Measurements from ENCODE around the gene TM2D1.
A peak's percentile ranks its signal among the peaks of the same experiment; 100 is the strongest.

The TM2D1 gene

DNA sequence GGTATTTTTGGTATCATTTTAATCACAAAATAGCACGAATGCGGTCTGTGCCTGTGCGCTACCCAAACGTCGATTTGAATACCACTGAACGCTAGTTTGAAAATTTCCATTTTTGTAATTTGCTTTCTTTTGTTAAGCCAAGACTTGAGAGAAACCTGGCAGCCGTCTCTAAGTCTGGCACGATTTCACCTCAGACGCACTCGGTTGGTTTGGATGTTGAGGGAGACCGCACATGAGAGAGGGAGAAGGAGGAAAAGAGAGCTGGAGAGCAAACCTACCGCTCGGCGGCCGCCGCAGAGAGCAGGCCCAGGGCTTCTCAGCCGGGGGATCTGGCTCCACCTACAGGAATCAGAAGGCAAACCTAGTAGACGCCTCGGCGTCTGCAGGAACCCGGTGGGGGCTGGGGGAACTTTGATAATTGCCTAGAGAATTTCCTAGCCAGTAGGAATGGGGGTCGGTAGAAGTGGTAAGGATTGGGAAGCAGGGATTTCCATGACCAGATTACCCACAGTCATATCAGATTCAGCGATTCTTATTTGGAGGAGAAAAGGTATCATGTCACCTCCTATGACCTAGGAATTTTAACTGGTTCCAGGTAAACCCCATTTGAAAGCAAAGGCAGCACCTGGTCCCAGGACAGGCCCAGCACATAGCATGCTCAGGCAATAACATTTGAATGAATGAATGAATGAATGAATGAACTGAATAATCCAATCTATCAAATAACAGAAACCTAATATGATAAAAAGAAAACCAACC lies 83.2 kb downstream of the TM2D1 start:
- no peak overlapping the region for H3K9ac ChIP-seq (ENCODE audit: low read depth, low read length)
- 30% methylated on average over 21 of the region's 23 CpGs for WGBS
- H3K4me3 ChIP-seq (ENCODE audit: low read length) = 0 out of 2 replicates have a peak overlapping the region, but pooled peaks have one; percentile 4
- no peak overlapping the region for H3K27ac ChIP-seq (ENCODE audit: low read depth, low read length)
- H3K27me3 ChIP-seq (ENCODE audit: insufficient read depth, low read length) = peaks cover 5% of the 10 kb centered on the region; the same call in 1 of the 2 replicates
- no peaks in the 10 kb centered on the region for H3K36me3 ChIP-seq (ENCODE audit: insufficient read depth, low read length)
- H3K9me3 ChIP-seq (ENCODE audit: insufficient read depth, low read depth, low read length) = no peaks in the 10 kb centered on the region
- peaks cover 17% of the 10 kb centered on the region; the same call in 1 of the 2 replicates for H3K4me1 ChIP-seq (ENCODE audit: insufficient read depth, low read length)

DNA sequence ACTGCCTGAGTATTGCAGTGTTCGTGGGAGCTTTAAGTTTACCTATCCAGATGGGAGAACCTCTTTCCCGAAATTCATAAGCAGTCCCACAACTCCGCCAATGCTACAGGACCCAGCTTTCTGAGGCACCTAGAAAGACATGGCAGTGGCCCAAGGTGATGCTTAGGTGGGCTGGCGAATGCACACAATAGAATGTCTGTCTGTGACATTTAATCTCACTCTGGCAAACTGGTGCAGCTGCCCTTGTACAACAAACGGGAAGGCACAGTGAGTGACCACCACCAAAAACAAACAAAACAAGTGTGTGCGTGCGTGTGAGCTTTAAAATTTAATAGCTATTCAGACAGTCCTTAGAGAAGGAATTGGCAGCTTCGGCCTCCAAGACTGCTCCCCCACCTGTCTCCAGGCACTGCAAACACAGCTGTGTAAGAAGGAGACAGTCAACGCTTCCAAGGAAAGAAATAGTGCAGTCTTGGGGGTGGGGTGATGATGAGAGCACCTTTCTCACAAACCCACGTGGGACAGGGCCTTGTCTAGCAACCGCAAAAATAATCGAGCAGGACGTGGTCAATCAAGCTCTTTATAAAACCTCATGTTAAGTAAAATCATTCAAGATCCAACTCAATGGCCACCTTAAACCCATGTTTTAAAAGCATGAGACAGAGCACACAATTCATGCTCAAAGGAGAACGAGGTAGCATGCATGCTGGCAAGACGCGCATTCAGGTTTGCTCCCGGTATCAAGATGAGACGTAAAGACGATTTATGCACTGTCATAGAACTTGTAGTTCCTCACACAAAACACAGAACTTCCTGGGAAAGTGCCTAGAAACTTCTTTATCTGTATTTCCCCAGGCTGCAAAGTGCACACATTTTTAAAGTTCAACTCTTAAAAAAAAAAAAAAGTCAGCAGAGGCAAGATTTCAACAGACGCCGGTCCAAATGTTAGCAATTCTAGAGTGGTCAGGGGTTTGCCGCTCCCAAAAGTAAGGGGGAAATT lies 84.1 kb downstream of the TM2D1 start:
- H3K36me3 ChIP-seq (ENCODE audit: insufficient read depth, low read length) = no peaks in the 10 kb centered on the region
- H3K27me3 ChIP-seq (ENCODE audit: insufficient read depth, low read length) = peaks cover 5% of the 10 kb centered on the region; the same call in 1 of the 2 replicates
- no peak overlapping the region for H3K27ac ChIP-seq (ENCODE audit: low read depth, low read length)
- H3K4me3 ChIP-seq (ENCODE audit: low read length) = no peak overlapping the region
- H3K9me3 ChIP-seq (ENCODE audit: insufficient read depth, low read depth, low read length) = no peaks in the 10 kb centered on the region
- 94% methylated on average over 22 of the region's 22 CpGs for WGBS
- peaks cover 20% of the 10 kb centered on the region; the same call in 1 of the 2 replicates for H3K4me1 ChIP-seq (ENCODE audit: insufficient read depth, low read length)
- no peak overlapping the region for H3K9ac ChIP-seq (ENCODE audit: low read depth, low read length)

DNA sequence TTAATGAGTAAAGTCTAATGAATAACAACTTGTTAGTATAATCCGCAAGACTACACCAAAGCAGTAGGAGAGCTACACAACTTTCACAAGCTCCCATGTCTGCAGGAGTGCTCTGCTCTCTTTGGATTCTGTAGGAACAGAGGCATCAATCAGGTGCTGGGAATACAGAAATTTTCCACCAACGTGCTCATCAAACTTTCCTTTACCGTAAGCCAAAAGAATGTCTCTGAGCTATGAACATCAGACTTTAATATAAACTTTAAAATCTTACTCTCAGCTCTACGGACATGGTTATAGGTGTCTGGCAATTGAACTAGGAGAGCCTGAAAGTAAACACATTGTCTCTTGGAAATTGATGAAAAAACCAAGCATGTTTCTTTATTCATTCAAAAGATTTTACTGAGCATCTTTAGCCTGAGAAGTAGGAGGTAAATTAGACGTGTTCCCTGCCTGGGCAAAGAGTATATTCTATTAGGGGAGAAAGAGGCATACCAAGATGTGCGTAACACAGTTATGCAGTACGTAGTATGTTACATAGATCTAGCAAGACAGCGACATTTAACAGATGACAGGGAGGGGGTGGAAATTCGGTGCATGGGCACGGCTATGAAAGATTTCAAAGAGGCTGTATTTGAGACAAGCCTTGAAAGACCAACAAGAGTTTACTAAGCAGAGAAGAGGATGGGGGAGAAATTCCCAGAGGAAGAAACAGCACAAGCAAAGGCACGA lies 85.2 kb downstream of the TM2D1 start:
- H3K4me3 ChIP-seq (ENCODE audit: low read length) = no peak overlapping the region
- H3K9ac ChIP-seq (ENCODE audit: low read depth, low read length) = no peak overlapping the region
- 92% methylated on average over 11 of the region's 11 CpGs for WGBS
- H3K36me3 ChIP-seq (ENCODE audit: insufficient read depth, low read length) = no peaks in the 10 kb centered on the region
- H3K27me3 ChIP-seq (ENCODE audit: insufficient read depth, low read length) = peaks cover 5% of the 10 kb centered on the region; the same call in 1 of the 2 replicates
- no peaks in the 10 kb centered on the region for H3K9me3 ChIP-seq (ENCODE audit: insufficient read depth, low read depth, low read length)
- H3K4me1 ChIP-seq (ENCODE audit: insufficient read depth, low read length) = peaks cover 20% of the 10 kb centered on the region; the same call in 1 of the 2 replicates
- no peak overlapping the region for H3K27ac ChIP-seq (ENCODE audit: low read depth, low read length)

DNA sequence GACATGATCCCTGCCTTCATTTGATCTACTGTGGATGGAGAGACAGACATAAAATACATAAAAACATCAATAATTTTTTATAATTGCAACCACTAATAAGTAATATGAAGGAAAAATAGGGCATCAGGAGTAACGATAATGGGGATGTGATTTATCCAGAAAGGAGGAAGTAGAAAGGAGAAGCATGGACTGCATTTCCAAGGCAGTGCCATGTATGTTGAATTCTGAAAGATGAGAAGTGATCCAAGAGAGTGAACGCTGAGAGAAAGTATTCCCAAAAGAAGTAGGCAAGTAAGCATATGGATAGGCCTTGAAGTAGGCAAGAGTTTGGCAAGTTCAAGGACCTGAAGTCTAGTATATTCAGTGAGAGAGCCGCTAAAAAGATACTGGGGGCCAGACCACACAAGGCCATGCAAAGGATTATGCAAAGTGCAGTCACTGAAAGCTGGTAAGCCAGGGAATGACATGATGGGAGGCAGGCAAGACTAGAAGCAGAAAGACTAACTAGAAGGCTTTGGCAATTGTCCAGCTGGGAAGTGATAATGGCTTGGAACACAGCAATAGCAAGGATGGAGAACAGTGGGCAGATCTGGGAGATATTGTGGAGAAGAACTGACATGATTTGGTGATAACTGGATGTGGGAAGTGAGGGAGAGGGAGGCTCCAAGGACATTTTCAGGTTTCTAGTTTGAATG lies 85.9 kb downstream of the TM2D1 start:
- H3K36me3 ChIP-seq (ENCODE audit: insufficient read depth, low read length) = no peaks in the 10 kb centered on the region
- WGBS = 85% methylated on average over 3 of the region's 3 CpGs
- H3K9me3 ChIP-seq (ENCODE audit: insufficient read depth, low read depth, low read length) = no peaks in the 10 kb centered on the region
- H3K27ac ChIP-seq (ENCODE audit: low read depth, low read length) = no peak overlapping the region
- H3K4me1 ChIP-seq (ENCODE audit: insufficient read depth, low read length) = peaks cover 20% of the 10 kb centered on the region; the same call in 1 of the 2 replicates
- H3K9ac ChIP-seq (ENCODE audit: low read depth, low read length) = no peak overlapping the region
- H3K4me3 ChIP-seq (ENCODE audit: low read length) = no peak overlapping the region
- H3K27me3 ChIP-seq (ENCODE audit: insufficient read depth, low read length) = peaks cover 5% of the 10 kb centered on the region; the same call in 1 of the 2 replicates

DNA sequence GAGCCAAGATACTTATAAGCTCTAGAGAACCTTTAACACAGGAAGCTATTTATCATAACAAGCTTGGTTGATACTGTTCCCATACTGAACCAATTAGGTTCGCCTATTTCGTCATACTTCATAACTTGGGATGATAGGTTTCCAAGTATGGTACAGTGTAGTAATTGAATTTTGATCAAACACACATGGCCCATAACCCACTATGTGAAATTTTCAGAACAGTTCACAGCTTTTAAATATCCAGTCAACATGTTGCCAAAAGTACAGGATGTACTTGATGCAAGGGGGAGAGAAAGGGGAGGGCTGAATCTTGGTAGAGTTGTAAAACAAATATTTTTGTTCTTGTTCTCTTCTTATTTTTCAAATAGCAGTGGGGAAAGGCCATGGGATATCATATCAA lies 86.6 kb downstream of the TM2D1 start:
- Histone ChIP-seq H3K4me3 (ENCODE audit: low read length) (no peak overlapping the region), H3K27me3 (ENCODE audit: insufficient read depth, low read length) (peaks cover 5% of the 10 kb centered on the region; the same call in 1 of the 2 replicates), H3K9ac (ENCODE audit: low read depth, low read length) (no peak overlapping the region), H3K27ac (ENCODE audit: low read depth, low read length) (no peak overlapping the region), H3K36me3 (ENCODE audit: insufficient read depth, low read length) (no peaks in the 10 kb centered on the region), H3K9me3 (ENCODE audit: insufficient read depth, low read depth, low read length) (no peaks in the 10 kb centered on the region), H3K4me1 (ENCODE audit: insufficient read depth, low read length) (peaks cover 20% of the 10 kb centered on the region; the same call in 1 of the 2 replicates)
- 92% methylated on average over 2 of the region's 2 CpGs for WGBS

DNA sequence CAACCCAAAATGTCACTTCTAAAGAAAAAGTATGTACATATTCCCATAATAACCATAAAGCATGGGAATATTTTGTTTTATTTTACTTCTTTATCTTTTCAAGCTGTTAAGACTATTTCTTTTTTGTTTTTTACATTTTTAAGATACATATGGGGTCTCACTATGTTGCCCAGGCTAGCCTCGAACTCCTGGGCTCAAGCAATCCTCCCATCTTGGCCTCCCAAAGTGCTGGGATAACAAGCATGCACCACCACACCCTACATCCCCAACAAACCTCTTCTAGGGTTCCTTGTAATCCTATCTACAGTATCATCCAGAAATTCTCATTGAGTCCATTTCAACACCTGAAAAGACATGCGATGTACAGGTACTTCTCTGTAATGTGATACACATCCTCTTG lies 87.5 kb downstream of the TM2D1 start:
- H3K4me1 ChIP-seq (ENCODE audit: insufficient read depth, low read length) = peaks cover 16% of the 10 kb centered on the region; the same call in 1 of the 2 replicates
- no peak overlapping the region for H3K4me3 ChIP-seq (ENCODE audit: low read length)
- H3K27ac ChIP-seq (ENCODE audit: low read depth, low read length) = no peak overlapping the region
- 98% methylated on average over 2 of the region's 2 CpGs for WGBS
- H3K9me3 ChIP-seq (ENCODE audit: insufficient read depth, low read depth, low read length) = no peaks in the 10 kb centered on the region
- H3K9ac ChIP-seq (ENCODE audit: low read depth, low read length) = no peak overlapping the region
- peaks cover 5% of the 10 kb centered on the region; the same call in 1 of the 2 replicates for H3K27me3 ChIP-seq (ENCODE audit: insufficient read depth, low read length)
- no peaks in the 10 kb centered on the region for H3K36me3 ChIP-seq (ENCODE audit: insufficient read depth, low read length)

DNA sequence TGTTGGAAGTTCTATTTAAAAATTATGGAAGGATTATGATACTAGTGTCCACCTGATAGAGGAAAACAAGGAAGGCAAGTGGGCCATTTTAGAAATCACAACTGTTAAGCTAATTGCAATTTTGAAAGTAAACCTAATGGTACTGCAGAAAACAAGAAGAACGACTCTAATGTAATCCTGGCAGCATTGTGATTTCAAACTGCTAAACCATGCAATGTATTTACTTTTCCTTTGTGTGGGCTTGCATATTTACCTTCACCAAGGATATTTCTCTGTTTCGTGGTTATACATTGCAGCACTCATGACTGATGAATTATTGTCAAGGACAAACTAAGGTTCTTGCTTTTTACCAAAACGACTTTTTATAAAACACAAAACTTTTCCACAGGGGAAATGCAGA lies 88.1 kb downstream of the TM2D1 start:
- no peaks in the 10 kb centered on the region for H3K9me3 ChIP-seq (ENCODE audit: insufficient read depth, low read depth, low read length)
- no peak overlapping the region for H3K4me3 ChIP-seq (ENCODE audit: low read length)
- peaks cover 5% of the 10 kb centered on the region; the same call in 1 of the 2 replicates for H3K27me3 ChIP-seq (ENCODE audit: insufficient read depth, low read length)
- no peaks in the 10 kb centered on the region for H3K36me3 ChIP-seq (ENCODE audit: insufficient read depth, low read length)
- H3K4me1 ChIP-seq (ENCODE audit: insufficient read depth, low read length) = peaks cover 10% of the 10 kb centered on the region; the same call in 1 of the 2 replicates
- no peak overlapping the region for H3K27ac ChIP-seq (ENCODE audit: low read depth, low read length)
- H3K9ac ChIP-seq (ENCODE audit: low read depth, low read length) = no peak overlapping the region
- 82% methylated on average over 3 of the region's 3 CpGs for WGBS

DNA sequence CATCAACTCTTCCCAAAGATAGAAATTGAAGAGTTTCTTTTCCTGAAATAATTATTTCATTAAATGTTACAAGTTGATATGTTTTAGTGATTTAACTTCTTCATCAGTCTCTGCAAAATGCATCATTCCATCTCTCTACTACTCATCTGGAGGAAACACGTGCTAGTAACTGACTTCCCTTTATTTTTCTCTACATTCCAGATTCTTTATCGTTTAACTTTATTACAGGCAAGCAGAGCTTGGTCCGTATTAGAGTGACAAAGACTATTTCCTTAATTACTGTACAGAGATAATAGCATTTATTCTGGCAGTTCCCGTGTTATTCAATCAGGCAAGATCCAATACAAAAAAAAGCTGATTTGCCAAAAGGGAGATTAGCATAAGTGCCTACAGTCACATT lies 88.6 kb downstream of the TM2D1 start:
- WGBS = 83% methylated on average over 4 of the region's 4 CpGs
- Histone ChIP-seq H3K9ac (ENCODE audit: low read depth, low read length) (no peak overlapping the region), H3K4me1 (ENCODE audit: insufficient read depth, low read length) (peaks cover 10% of the 10 kb centered on the region; the same call in 1 of the 2 replicates), H3K36me3 (ENCODE audit: insufficient read depth, low read length) (no peaks in the 10 kb centered on the region), H3K4me3 (ENCODE audit: low read length) (no peak overlapping the region), H3K27ac (ENCODE audit: low read depth, low read length) (no peak overlapping the region), H3K27me3 (ENCODE audit: insufficient read depth, low read length) (peaks cover 3% of the 10 kb centered on the region; the same call in 1 of the 2 replicates), H3K9me3 (ENCODE audit: insufficient read depth, low read depth, low read length) (no peaks in the 10 kb centered on the region)

DNA sequence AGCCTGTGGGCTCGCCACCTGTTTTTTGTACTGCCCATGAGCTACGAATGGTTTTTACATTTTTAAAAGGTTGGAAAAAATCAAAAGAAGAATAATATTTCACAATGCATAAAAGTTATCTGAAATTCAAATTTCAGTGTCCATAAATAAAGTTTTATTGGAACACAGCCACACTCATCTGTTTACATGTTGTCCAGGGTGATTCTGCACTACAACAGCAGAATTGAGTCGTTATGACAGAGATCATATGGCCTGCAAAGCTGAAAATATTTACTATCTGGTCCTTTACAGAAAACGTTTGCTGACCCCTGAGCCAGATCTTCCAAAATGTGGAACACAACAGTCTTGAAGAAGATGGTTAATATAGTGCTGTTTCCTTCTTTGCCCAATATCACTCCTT lies 89.4 kb downstream of the TM2D1 start:
- H3K9me3 ChIP-seq (ENCODE audit: insufficient read depth, low read depth, low read length) = no peaks in the 10 kb centered on the region
- peaks cover 10% of the 10 kb centered on the region; the same call in 1 of the 2 replicates for H3K4me1 ChIP-seq (ENCODE audit: insufficient read depth, low read length)
- no peak overlapping the region for H3K4me3 ChIP-seq (ENCODE audit: low read length)
- no peak overlapping the region for H3K27ac ChIP-seq (ENCODE audit: low read depth, low read length)
- no peaks in the 10 kb centered on the region for H3K36me3 ChIP-seq (ENCODE audit: insufficient read depth, low read length)
- H3K9ac ChIP-seq (ENCODE audit: low read depth, low read length) = no peak overlapping the region
- H3K27me3 ChIP-seq (ENCODE audit: insufficient read depth, low read length) = no peaks in the 10 kb centered on the region
- 95% methylated on average over 4 of the region's 4 CpGs for WGBS

DNA sequence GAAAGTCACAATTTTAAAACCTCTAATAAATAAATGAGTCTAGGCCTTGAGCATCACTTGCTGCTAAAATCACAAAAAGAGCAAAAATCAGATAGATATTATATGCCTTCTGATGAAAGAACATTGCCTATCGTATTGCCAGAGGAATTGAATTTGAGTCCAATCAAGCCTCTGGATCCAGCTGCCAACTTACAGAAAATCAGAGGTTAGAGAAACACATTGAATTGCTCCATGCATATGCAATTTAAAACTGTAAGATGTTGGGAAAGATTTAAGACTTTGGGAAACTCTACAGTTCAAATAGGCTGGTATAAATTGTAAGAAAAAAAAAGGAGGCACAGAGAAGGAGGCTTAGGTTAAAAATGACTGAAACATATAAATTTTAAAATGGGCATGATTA lies 93.5 kb downstream of the TM2D1 start:
- Histone ChIP-seq H3K9me3 (ENCODE audit: insufficient read depth, low read depth, low read length) (no peaks in the 10 kb centered on the region), H3K36me3 (ENCODE audit: insufficient read depth, low read length) (no peaks in the 10 kb centered on the region), H3K9ac (ENCODE audit: low read depth, low read length) (no peak overlapping the region), H3K27me3 (ENCODE audit: insufficient read depth, low read length) (no peaks in the 10 kb centered on the region), H3K27ac (ENCODE audit: low read depth, low read length) (no peak overlapping the region), H3K4me1 (ENCODE audit: insufficient read depth, low read length) (no peaks in the 10 kb centered on the region; the same call in 1 of the 2 replicates), H3K4me3 (ENCODE audit: low read length) (no peak overlapping the region)
- whole genome bisulfite sequencing = 100% methylated on average over 1 of the region's 1 CpG

All from HUES64 (cell line).